Aorta (tissue), 5 donors: ENCODE results near the gene NDUFS6. TPM values are rescaled to one million over a fixed set of nuclear protein-coding genes. Genes with fewer than 3 reads are reported as not detected.
A peak's percentile ranks its signal among the peaks of the same experiment; 100 is the strongest.

ENCODE experiments used
- ATAC-seq: fragments of 200-7000 bp; cut with Tn5 transposase; one replicate; pipeline ENCODE4 v1.9.1; 2022; ENCODE audit warnings: moderate library complexity; ENCODE audit not compliant: low FRiP score
- DNase-seq, 2 donors: peaks; one replicate each; pipeline ENCODE4 v3.0.0-alpha.2; 2020
- H3K27ac ChIP-seq, 2 donors: one replicate each; pipeline ENCODE4 v1.5.1; 2013; ENCODE audit warnings: low read length in 2 of 2, mild to moderate bottlenecking in 2 of 2, moderate library complexity in 2 of 2, control low read depth in 1 of 2, inconsistent platforms in 1 of 2, low read depth in 1 of 2
- H3K27me3 ChIP-seq, 2 donors: one replicate each; pipeline ENCODE4 v1.6.1; 2013; ENCODE audit warnings: control low read depth in 1 of 2, low read length in 1 of 2, mild to moderate bottlenecking in 1 of 2, moderate library complexity in 1 of 2; ENCODE audit not compliant: insufficient read depth in 2 of 2, control insufficient read depth in 1 of 2
- H3K36me3 ChIP-seq, 2 donors: one replicate each; pipeline ENCODE4 v1.6.1; 2013; ENCODE audit warnings: control low read depth in 1 of 2, low read length in 1 of 2, mild to moderate bottlenecking in 1 of 2; ENCODE audit not compliant: insufficient read depth in 2 of 2, control insufficient read depth in 1 of 2
- H3K4me1 ChIP-seq, 2 donors: one replicate each; pipeline ENCODE4 v1.6.1; 2013; ENCODE audit warnings: low read length in 2 of 2, control low read depth in 1 of 2, mild to moderate bottlenecking in 1 of 2, moderate library complexity in 1 of 2; ENCODE audit not compliant: insufficient read depth in 2 of 2, control insufficient read depth in 1 of 2
- H3K4me3 ChIP-seq, 2 donors: one replicate each; pipeline ENCODE4 v1.5.1; 2013; ENCODE audit warnings: low read length in 2 of 2, control low read depth in 1 of 2, mild to moderate bottlenecking in 1 of 2
- H3K9me3 ChIP-seq: one replicate; pipeline ENCODE4 v1.6.1; 2013; ENCODE audit warnings: mild to moderate bottlenecking, low read length; ENCODE audit not compliant: control insufficient read depth
- WGBS, 2 donors: extraction: QIAGEN DNeasy Blood & Tissue Kit; methylation state at CpG; one replicate each; pipeline ENCODE4 v1.1.7; 2013; 5-methylcytosine and 5-hydroxymethylcytosine counted together
- intact Hi-C, 2 donors: fragments of 100-400 bp; cut with DNase I; formaldehyde crosslinking; loops; one replicate each; pipeline versions ENCODE4 v1.14.2 to v1.15.0; 2022
- polyA plus RNA-seq, 2 donors: library from polyadenylated mRNA; stranded (reverse); fragments of 200-250 nt; gene quantifications; one replicate each; pipeline ENCODE4 v1.2.3, GENCODE V29; 2013
- total RNA-seq, 2 donors: library from RNA; stranded (reverse); fragmentation: NEBNext Ultra II Directional; extraction: Animal tissue kit (Norgen Biotek cat#: 25700); gene quantifications; one replicate each; pipeline ENCODE4 v1.2.1, GENCODE V29; 2021
- donor health status: healthy with polysubstance abuse.
- donor health status: Bipolar disorder and iron deficiency.
- donor health status: DM: no; HTN: no; CAD: no.
- donor health status: DM: no; HTN: no; CAD: no.
- donor health status: DM: yes; HTN: yes; CAD: no.

NDUFS6 gene
- total and polyA plus RNA-seq, 4 donors: 16.7 to 64.9 (median 35.4) TPM

GRCh38 chr5:1763548-1763911 is 37.7 kb upstream of the NDUFS6 start:
- H3K27ac ChIP-seq: no peak overlapping the region
- H3K4me3 ChIP-seq: no peak overlapping the region
- ATAC-seq (no peak), DNase-seq (peak; percentile 46 to 55)
- 23 to 31% methylated on average over 15 of the region's 15 CpGs for WGBS, 2 donors
- no peaks in the 10 kb centered on the region for H3K36me3 ChIP-seq
- no peaks in the 10 kb centered on the region for H3K9me3 ChIP-seq
- no peaks in the 10 kb centered on the region for H3K4me1 ChIP-seq
- intact Hi-C loops: no loop called here
- no peaks in the 10 kb centered on the region for H3K27me3 ChIP-seq

- WGBS, 2 donors: 64 to 72% methylated on average over 32 of the region's 32 CpGs
- ATAC-seq (no peak), DNase-seq (peak; percentile 31 to 52)
- Histone ChIP-seq H3K27me3 (no peaks in the 10 kb centered on the region), H3K36me3 (no peaks in the 10 kb centered on the region), H3K9me3 (no peaks in the 10 kb centered on the region), H3K4me3 (no peak overlapping the region), H3K4me1 (no peaks in the 10 kb centered on the region), H3K27ac (no peak overlapping the region)
- intact Hi-C loops: no loop called here
Measured at GRCh38 chr5:1763960-1764605, 37.1 kb upstream of the NDUFS6 start.

GRCh38 chr5:1764606-1764960 is 36.6 kb upstream of the NDUFS6 start:
- no peaks in the 10 kb centered on the region for H3K9me3 ChIP-seq
- H3K27ac ChIP-seq: no peak overlapping the region
- 47 to 48% methylated on average over 11 of the region's 11 CpGs for WGBS, 2 donors
- ATAC-seq: no peak
- H3K4me3 ChIP-seq: no peak overlapping the region
- no peaks in the 10 kb centered on the region for H3K4me1 ChIP-seq
- H3K36me3 ChIP-seq: no peaks in the 10 kb centered on the region
- H3K27me3 ChIP-seq: no peaks in the 10 kb centered on the region
- intact Hi-C loops: no loop called here
- DNase-seq: peak; percentile 30 to 49

DNA sequence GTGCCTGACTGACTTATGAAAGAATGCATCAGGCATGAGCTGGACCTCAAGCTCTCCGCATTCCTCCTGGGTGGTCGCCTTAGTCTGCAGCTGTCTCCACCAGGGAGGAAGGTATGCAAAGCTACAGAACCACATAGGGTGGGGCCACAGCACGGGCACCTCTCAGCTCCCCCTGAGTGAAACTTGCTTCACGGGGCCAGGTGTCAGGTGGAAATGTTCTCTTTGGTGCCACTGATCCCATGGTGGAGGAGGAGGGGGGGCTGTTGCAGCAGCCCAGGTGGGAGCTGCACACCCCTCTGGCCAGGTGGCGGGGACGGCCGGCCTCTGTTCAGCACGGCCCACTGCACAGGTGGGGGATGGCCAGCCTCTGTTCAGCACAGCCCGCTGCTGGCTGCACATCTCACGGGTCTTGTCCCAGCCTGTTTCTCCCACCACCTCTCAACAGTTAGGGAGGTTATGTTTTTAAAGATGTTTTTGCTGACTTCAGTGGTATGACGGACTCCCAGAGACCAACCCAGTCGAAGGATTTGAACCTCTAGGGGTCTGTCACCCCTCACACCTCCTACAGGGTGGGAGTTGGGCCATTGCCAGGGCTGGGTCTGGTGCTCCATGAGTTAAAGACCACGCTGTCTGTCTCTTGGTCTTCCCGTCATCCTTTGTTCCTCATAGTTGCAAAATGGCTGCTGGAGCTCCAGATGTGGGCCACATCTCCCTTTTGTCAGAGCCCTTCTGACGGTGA is 35.9 kb upstream of the NDUFS6 start:
- H3K4me3 ChIP-seq: no peak overlapping the region
- no peak for ATAC-seq
- H3K4me1 ChIP-seq: no peaks in the 10 kb centered on the region
- peak; percentile 31 to 35 for DNase-seq
- intact Hi-C loops: no loop called here
- no peaks in the 10 kb centered on the region for H3K36me3 ChIP-seq
- H3K27me3 ChIP-seq: no peaks in the 10 kb centered on the region
- WGBS, 2 donors: 77 to 79% methylated on average over 15 of the region's 15 CpGs
- H3K9me3 ChIP-seq: no peaks in the 10 kb centered on the region
- H3K27ac ChIP-seq: no peak overlapping the region

DNA sequence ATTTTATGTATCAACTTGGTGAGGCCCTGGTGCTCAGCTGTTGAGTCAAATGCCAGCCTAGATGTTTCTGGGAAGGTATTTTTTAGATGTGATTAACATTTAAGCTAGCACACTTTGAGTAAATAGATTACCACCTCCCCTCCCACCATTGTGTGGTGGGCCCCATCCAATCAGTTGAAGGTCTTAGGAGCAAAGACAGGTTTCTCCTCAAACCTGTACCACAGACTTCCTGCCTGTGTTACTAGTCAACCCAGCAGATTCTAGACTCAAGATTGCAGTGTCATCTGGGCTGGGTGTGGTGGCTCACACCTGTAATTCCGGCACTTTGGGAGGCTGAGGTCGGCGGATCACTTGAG is 35.3 kb upstream of the NDUFS6 start:
- ATAC-seq (no peak), DNase-seq (no peak)
- H3K27ac ChIP-seq: no peak overlapping the region
- H3K4me3 ChIP-seq: no peak overlapping the region
- intact Hi-C loops: no loop called here
- H3K4me1 ChIP-seq: no peaks in the 10 kb centered on the region
- no peaks in the 10 kb centered on the region for H3K36me3 ChIP-seq
- H3K27me3 ChIP-seq: no peaks in the 10 kb centered on the region
- no peaks in the 10 kb centered on the region for H3K9me3 ChIP-seq
- WGBS, 2 donors: 93 to 97% methylated on average over 3 of the region's 3 CpGs

- Histone ChIP-seq H3K36me3 (no peaks in the 10 kb centered on the region), H3K4me3 (no peak overlapping the region), H3K9me3 (no peaks in the 10 kb centered on the region), H3K27me3 (no peaks in the 10 kb centered on the region), H3K4me1 (no peaks in the 10 kb centered on the region), H3K27ac (no peak overlapping the region)
- DNase-seq: peak; percentile 33 to 71
- intact Hi-C loops: no loop called here
- no peak for ATAC-seq
- WGBS, 2 donors: 60 to 63% methylated on average over 16 of the region's 16 CpGs
Measured at GRCh38 chr5:1767524-1768282, 33.5 kb upstream of the NDUFS6 start.

DNA sequence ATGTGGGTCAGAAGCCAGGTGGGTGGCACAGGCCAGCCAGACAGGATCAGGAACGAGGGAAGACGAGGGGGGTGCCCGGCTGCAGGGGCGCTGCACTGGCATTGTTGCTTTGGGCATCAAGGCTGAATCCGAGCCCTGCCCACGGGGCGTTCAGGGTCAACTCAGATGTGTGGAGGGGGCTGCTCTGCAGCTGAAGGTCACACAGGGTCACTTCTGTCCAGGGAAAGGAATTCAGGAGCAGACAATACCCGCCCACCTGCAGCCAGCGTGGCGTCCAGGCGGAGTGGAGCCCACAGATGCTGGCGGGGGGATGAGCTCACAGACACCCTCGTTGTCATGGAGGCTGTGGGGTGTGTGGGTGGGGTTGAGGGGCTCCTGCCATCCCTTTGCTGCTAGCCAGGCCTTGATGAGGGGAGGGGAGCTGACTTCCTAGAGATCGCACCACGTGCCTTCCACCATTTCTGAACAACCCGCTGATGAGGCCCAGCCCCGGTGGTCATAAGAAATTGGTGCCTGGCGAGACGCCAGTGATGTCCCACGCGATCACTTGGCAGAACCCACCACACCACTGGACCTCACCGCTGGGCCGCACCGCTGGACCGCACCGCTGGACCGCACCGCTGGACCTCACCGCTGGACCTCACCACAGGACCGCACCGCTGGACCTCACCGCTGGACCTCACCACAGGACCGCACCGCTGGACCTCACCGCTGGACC is 32.8 kb upstream of the NDUFS6 start:
- DNase-seq: peak; percentile 40 to 67
- intact Hi-C loops: no loop called here
- 86 to 88% methylated on average over 35 of the region's 35 CpGs for WGBS, 2 donors
- H3K9me3 ChIP-seq: no peaks in the 10 kb centered on the region
- H3K36me3 ChIP-seq: no peaks in the 10 kb centered on the region
- no peak overlapping the region for H3K27ac ChIP-seq
- no peaks in the 10 kb centered on the region for H3K4me1 ChIP-seq
- no peak for ATAC-seq
- no peaks in the 10 kb centered on the region for H3K27me3 ChIP-seq
- no peak overlapping the region for H3K4me3 ChIP-seq

DNA sequence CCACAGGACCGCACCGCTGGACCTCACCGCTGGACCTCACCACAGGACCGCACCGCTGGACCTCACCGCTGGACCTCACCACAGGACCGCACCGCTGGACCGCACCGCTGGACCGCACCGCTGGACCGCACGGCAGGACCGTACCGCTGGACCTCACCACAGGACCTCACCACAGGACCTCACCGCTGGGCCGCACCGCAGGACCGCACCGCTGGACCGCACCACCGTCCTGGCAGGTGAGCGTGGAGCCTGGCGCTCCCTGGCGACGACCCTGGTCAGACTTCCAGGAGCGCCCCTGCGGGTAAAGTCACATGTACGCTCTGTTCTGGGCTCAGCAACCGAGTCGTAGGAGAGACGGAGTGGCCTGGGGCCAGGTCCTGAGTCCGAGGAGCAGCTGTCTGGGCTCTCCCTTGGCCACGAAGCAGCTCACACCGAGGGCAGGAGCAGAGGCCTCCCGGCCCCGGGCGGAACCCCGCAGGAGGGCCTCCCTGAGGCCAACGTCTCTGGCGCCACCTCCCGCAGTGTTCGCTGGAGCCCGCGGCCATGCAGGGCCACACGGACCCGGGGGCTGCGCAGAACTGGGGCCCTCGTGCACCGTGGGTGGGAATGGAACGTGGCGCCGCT is 32.1 kb upstream of the NDUFS6 start:
- H3K4me3 ChIP-seq: no peak overlapping the region
- ATAC-seq (no peak), DNase-seq (peak; percentile 39 to 62)
- 94 to 96% methylated on average over 54 of the region's 54 CpGs for WGBS, 2 donors
- H3K27ac ChIP-seq: no peak overlapping the region
- H3K27me3 ChIP-seq: no peaks in the 10 kb centered on the region
- H3K4me1 ChIP-seq: no peaks in the 10 kb centered on the region
- intact Hi-C loops: no loop called here
- no peaks in the 10 kb centered on the region for H3K9me3 ChIP-seq
- H3K36me3 ChIP-seq: no peaks in the 10 kb centered on the region
